ENCODE data around the gene COL28A1.

The COL28A1 gene

GRCh38 chr7:7478569-7478968 lies 57.1 kb downstream of the COL28A1 start:
- no peak for TF ChIP-seq FOXP2 (optimal IDR thresholded peaks at IDR 0.05; ENCODE audit: borderline replicate concordance, extremely low read depth, extremely low read length, insufficient read depth)
- TF ChIP-seq TAF1 (IDR thresholded peaks at IDR 0.05; ENCODE audit: borderline replicate concordance, insufficient read depth, low read length): no peak
- no peak for TF ChIP-seq SIN3A (IDR thresholded peaks at IDR 0.05; ENCODE audit: borderline replicate concordance, insufficient read depth, low read length)
- no peak for TF ChIP-seq REST (IDR thresholded peaks at IDR 0.05; ENCODE audit: insufficient read depth in 1 of 2, low read depth in 2 of 2, low read length in 2 of 2)
- no peak for TF ChIP-seq POLR2AphosphoS5 (IDR thresholded peaks at IDR 0.05; ENCODE audit: low read depth, low read length)

- TF ChIP-seq FOXP2 (optimal IDR thresholded peaks at IDR 0.05; ENCODE audit: borderline replicate concordance, extremely low read depth, extremely low read length, insufficient read depth) (no peak), POLR2AphosphoS5 (IDR thresholded peaks at IDR 0.05; ENCODE audit: low read depth, low read length) (no peak), REST (IDR thresholded peaks at IDR 0.05; ENCODE audit: insufficient read depth in 1 of 2, low read depth in 2 of 2, low read length in 2 of 2) (no peak), SIN3A (IDR thresholded peaks at IDR 0.05; ENCODE audit: borderline replicate concordance, insufficient read depth, low read length) (no peak)
Measured at GRCh38 chr7:7476381-7476780, 59.3 kb downstream of the COL28A1 start.

- TF ChIP-seq REST (IDR thresholded peaks at IDR 0.05; ENCODE audit: insufficient read depth in 1 of 2, low read depth in 2 of 2, low read length in 2 of 2): no peak
- no peak for TF ChIP-seq FOXP2 (optimal IDR thresholded peaks at IDR 0.05; ENCODE audit: borderline replicate concordance, extremely low read depth, extremely low read length, insufficient read depth)
- no peak for TF ChIP-seq POLR2AphosphoS5 (IDR thresholded peaks at IDR 0.05; ENCODE audit: low read depth, low read length)
- TF ChIP-seq TAF1 (IDR thresholded peaks at IDR 0.05; ENCODE audit: borderline replicate concordance, insufficient read depth, low read length): no peak
- TF ChIP-seq SIN3A (IDR thresholded peaks at IDR 0.05; ENCODE audit: borderline replicate concordance, insufficient read depth, low read length): no peak
Measured at GRCh38 chr7:7475601-7476000, 60.1 kb downstream of the COL28A1 start.

GRCh38 chr7:7474436-7474835 lies 61.2 kb downstream of the COL28A1 start:
- TF ChIP-seq TAF1 (IDR thresholded peaks at IDR 0.05; ENCODE audit: borderline replicate concordance, insufficient read depth, low read length): no peak
- TF ChIP-seq FOXP2 (optimal IDR thresholded peaks at IDR 0.05; ENCODE audit: borderline replicate concordance, extremely low read depth, extremely low read length, insufficient read depth): no peak
- no peak for TF ChIP-seq SIN3A (IDR thresholded peaks at IDR 0.05; ENCODE audit: borderline replicate concordance, insufficient read depth, low read length)
- TF ChIP-seq REST (IDR thresholded peaks at IDR 0.05; ENCODE audit: insufficient read depth in 1 of 2, low read depth in 2 of 2, low read length in 2 of 2): no peak
- TF ChIP-seq POLR2AphosphoS5 (IDR thresholded peaks at IDR 0.05; ENCODE audit: low read depth, low read length): no peak

DNA sequence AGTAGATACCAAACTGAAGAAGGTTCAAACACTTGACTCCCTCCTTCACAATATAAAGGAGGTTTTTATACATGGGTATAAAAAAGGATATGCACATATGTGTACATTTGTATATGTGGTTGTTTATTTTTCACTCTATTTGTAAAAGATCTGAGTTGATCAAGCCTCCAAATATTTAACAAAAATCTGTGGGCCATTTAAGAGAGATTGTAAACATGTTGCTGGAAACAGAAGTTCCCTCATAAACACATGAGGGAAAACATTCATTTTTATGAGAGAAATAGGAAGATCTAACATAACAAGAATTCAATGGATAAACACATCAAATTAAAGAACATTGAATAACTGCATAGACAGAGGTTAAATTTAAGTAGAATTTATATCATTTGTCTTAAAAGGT lies 81.7 kb downstream of the COL28A1 start:
- no peak for TF ChIP-seq TAF1 (IDR thresholded peaks at IDR 0.05; ENCODE audit: borderline replicate concordance, insufficient read depth, low read length)
- TF ChIP-seq POLR2AphosphoS5 (IDR thresholded peaks at IDR 0.05; ENCODE audit: low read depth, low read length): no peak
- no peak for TF ChIP-seq FOXP2 (optimal IDR thresholded peaks at IDR 0.05; ENCODE audit: borderline replicate concordance, extremely low read depth, extremely low read length, insufficient read depth)
- TF ChIP-seq REST (IDR thresholded peaks at IDR 0.05; ENCODE audit: insufficient read depth in 1 of 2, low read depth in 2 of 2, low read length in 2 of 2): no peak
- TF ChIP-seq SIN3A (IDR thresholded peaks at IDR 0.05; ENCODE audit: borderline replicate concordance, insufficient read depth, low read length): no peak

All from PFSK-1 (cell line).